ENCODE results near the gene PDE8B.

DNA sequence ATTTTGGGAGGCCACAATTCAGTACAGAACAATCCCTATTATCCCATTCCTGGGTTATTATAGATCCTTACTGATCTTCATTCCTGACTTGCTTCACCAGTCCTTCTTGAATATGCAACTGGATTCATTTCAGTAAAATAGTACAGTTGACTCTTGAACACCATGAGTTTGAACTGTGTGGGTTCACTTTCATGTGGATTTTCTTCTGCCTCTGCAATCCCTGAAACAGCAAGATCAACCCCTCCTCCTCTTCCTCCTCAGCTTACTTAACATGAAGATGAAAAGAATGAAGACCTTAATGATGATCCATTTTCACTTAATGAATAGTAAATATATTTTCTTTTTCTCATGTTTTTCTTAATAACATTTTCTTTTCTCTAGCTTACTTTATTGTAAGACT, 8.3 kb upstream of the PDE8B start:
- TF ChIP-seq POLR2A (IDR thresholded peaks at IDR 0.05) = no peak
- TF ChIP-seq, protein P1, sequence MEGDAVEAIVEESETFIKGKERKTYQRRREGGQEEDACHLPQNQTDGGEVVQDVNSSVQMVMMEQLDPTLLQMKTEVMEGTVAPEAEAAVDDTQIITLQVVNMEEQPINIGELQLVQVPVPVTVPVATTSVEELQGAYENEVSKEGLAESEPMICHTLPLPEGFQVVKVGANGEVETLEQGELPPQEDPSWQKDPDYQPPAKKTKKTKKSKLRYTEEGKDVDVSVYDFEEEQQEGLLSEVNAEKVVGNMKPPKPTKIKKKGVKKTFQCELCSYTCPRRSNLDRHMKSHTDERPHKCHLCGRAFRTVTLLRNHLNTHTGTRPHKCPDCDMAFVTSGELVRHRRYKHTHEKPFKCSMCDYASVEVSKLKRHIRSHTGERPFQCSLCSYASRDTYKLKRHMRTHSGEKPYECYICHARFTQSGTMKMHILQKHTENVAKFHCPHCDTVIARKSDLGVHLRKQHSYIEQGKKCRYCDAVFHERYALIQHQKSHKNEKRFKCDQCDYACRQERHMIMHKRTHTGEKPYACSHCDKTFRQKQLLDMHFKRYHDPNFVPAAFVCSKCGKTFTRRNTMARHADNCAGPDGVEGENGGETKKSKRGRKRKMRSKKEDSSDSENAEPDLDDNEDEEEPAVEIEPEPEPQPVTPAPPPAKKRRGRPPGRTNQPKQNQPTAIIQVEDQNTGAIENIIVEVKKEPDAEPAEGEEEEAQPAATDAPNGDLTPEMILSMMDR (IDR thresholded peaks at IDR 0.05 in 4 of 5, conservative IDR thresholded peaks at IDR 0.05 in 1 of 5) = no peak

Data from gastrocnemius medialis (tissue), 4 donors.